CD8-positive, alpha-beta memory T cell (primary cell): ENCODE results near the gene RPA3. TPM values are rescaled to one million over a fixed set of nuclear protein-coding genes. Genes with fewer than 3 reads are reported as not detected.

Experiments used
- CTCF ChIA-PET: fragments of 350-600 bp; sonication (Branson Sonifier 250); formaldehyde crosslinking; loops from one replicate; lab custom pipeline; 2021; ENCODE audit warnings: antibody characterized with exemption; lab: Charles Lee
- POLR2A ChIA-PET: fragments of 350-600 bp; sonication (Branson Sonifier 250); formaldehyde crosslinking; loops from one replicate; lab custom pipeline; 2021; ENCODE audit warnings: antibody characterized with exemption; lab: Charles Lee
- DNase-seq, 5 donors: peaks; one replicate each; pipeline versions ENCODE4 v3.0.0 to v3.0.0-alpha.2; 2020 to 2022; ENCODE audit warnings: mixed read lengths in 1 of 5
- H3K27ac ChIP-seq: one replicate; pipeline ENCODE4 v1.7.0; 2013; ENCODE audit warnings: low read depth, mild to moderate bottlenecking, low read length, moderate library complexity
- H3K27me3 ChIP-seq: 2 replicates; pipeline ENCODE4 v1.7.0; 2013; ENCODE audit warnings: low read length, mild to moderate bottlenecking; ENCODE audit not compliant: insufficient read depth, poor library complexity, severe bottlenecking
- H3K36me3 ChIP-seq: 2 replicates; pipeline ENCODE4 v1.7.0; 2013; ENCODE audit warnings: mild to moderate bottlenecking, low read length, moderate library complexity; ENCODE audit not compliant: insufficient read depth
- H3K4me1 ChIP-seq: 2 replicates; pipeline ENCODE4 v1.7.0; 2013; ENCODE audit warnings: mild to moderate bottlenecking, low read length, moderate library complexity; ENCODE audit not compliant: insufficient read depth
- H3K4me3 ChIP-seq: 2 replicates; pipeline ENCODE4 v1.7.0; 2013; ENCODE audit warnings: mild to moderate bottlenecking, low read length
- H3K9me3 ChIP-seq: 2 replicates; pipeline ENCODE4 v1.7.0; 2013; ENCODE audit warnings: mild to moderate bottlenecking, low read length
- H3K27ac Mint-ChIP-seq, 8 donors: one replicate each; pipeline ENCODE4 v1.8.0; 2020 to 2021; ENCODE audit warnings: mixed read lengths in 8 of 8, mild to moderate bottlenecking in 6 of 8, inconsistent platforms in 3 of 8, moderate library complexity in 3 of 8
- H3K27me3 Mint-ChIP-seq, 2 donors: one replicate each; pipeline ENCODE4 v1.8.0; 2020 to 2021; ENCODE audit warnings: mixed read lengths in 2 of 2, mild to moderate bottlenecking in 1 of 2, moderate library complexity in 1 of 2
- H3K36me3 Mint-ChIP-seq, 3 donors: one replicate each; pipeline ENCODE4 v1.8.0; 2020 to 2021; ENCODE audit warnings: mixed read lengths in 3 of 3, inconsistent platforms in 1 of 3, mild to moderate bottlenecking in 1 of 3
- H3K4me1 Mint-ChIP-seq, 3 donors: one replicate each; pipeline ENCODE4 v1.8.0; 2020 to 2021; ENCODE audit warnings: mixed read lengths in 3 of 3, inconsistent platforms in 1 of 3, mild to moderate bottlenecking in 1 of 3
- H3K4me3 Mint-ChIP-seq, 7 donors: one replicate each; pipeline ENCODE4 v1.8.0; 2020 to 2021; ENCODE audit warnings: mixed read lengths in 7 of 7, mild to moderate bottlenecking in 6 of 7, moderate library complexity in 4 of 7, inconsistent platforms in 2 of 7
- H3K9me3 Mint-ChIP-seq, 5 donors: one replicate each; pipeline ENCODE4 v1.8.0; 2020 to 2022; ENCODE audit warnings: mixed read lengths in 5 of 5, mild to moderate bottlenecking in 3 of 5, moderate library complexity in 2 of 5, inconsistent platforms in 1 of 5
- polyA plus RNA-seq: library from polyadenylated mRNA; unstranded; fragments of 300-500 nt; fragmentation: Illumina TruSeq; gene quantifications from one replicate; pipeline ENCODE4 v1.2.3, GENCODE V29; 2021
- total RNA-seq, 2 experiments: library from RNA; stranded (reverse); gene quantifications; one replicate each; pipeline ENCODE4 v1.2.3, GENCODE V29; 2021

Gene RPA3
- total and polyA plus RNA-seq, 3 experiments from 2014 or later, result 94.9 to 149 (median 145) TPM

- Histone ChIP-seq H3K4me3 (no peak overlapping the region), H3K27ac (no peak overlapping the region), H3K36me3 (no peaks in the 10 kb centered on the region), H3K4me1 (peaks cover 8% of the 10 kb centered on the region), H3K27me3 (no peaks in the 10 kb centered on the region), H3K9me3 (no peaks in the 10 kb centered on the region)
- H3K27ac Mint-ChIP-seq, result peak overlapping the region in 1 of 8 donors; percentile 66
- no peak overlapping the region for H3K4me3 Mint-ChIP-seq
- POLR2A ChIA-PET, result no interaction called here
- peaks cover 9 to 14% (median 13%) of the 10 kb centered on the region in 3 donors for H3K4me1 Mint-ChIP-seq
- H3K36me3 Mint-ChIP-seq, result peaks cover 1 to 7% (median 2%) of the 10 kb centered on the region in 3 donors
- H3K9me3 Mint-ChIP-seq, result no peaks in the 10 kb centered on the region
- H3K27me3 Mint-ChIP-seq, result no peaks in the 10 kb centered on the region
- DNase-seq, result no peak
- CTCF ChIA-PET, result no interaction called here
These were observed 38.2 kb upstream of the RPA3 start for GRCh38 chr7:7756577-7756976.

GRCh38 chr7:7751243-7752092 is 33.1 kb upstream of the RPA3 start:
- no peak overlapping the region for H3K27ac ChIP-seq
- CTCF ChIA-PET, result interaction anchor here (1.3 kb wide), 1 partner anchor 10 kb away, joined by 5 read pairs; no protein-coding TSS in a partner anchor
- Mint-ChIP-seq H3K9me3 (no peaks in the 10 kb centered on the region), H3K27ac (no peak overlapping the region), H3K4me3 (no peak overlapping the region), H3K27me3 (no peaks in the 10 kb centered on the region), H3K36me3 (peaks cover 1 to 7% (median 2%) of the 10 kb centered on the region in 3 donors), H3K4me1 (peaks cover 3 to 15% (median 11%) of the 10 kb centered on the region in 3 donors)
- POLR2A ChIA-PET, result no interaction called here
- no peaks in the 10 kb centered on the region for H3K36me3 ChIP-seq
- H3K4me1 ChIP-seq, result no peaks in the 10 kb centered on the region
- H3K4me3 ChIP-seq, result no peak overlapping the region
- no peak for DNase-seq
- no peaks in the 10 kb centered on the region for H3K9me3 ChIP-seq
- H3K27me3 ChIP-seq, result no peaks in the 10 kb centered on the region

GRCh38 chr7:7750571-7751242 is 32.3 kb upstream of the RPA3 start:
- Histone ChIP-seq H3K4me3 (no peak overlapping the region), H3K27ac (no peak overlapping the region), H3K27me3 (no peaks in the 10 kb centered on the region), H3K4me1 (no peaks in the 10 kb centered on the region), H3K9me3 (no peaks in the 10 kb centered on the region), H3K36me3 (no peaks in the 10 kb centered on the region)
- CTCF ChIA-PET, result interaction anchor here (1.3 kb wide), 1 partner anchor 10 kb away, joined by 5 read pairs; no protein-coding TSS in a partner anchor
- peaks cover 1 to 7% (median 2%) of the 10 kb centered on the region in 3 donors for H3K36me3 Mint-ChIP-seq
- H3K4me1 Mint-ChIP-seq, result peaks cover 3 to 15% (median 14%) of the 10 kb centered on the region in 3 donors
- H3K4me3 Mint-ChIP-seq, result no peak overlapping the region
- H3K9me3 Mint-ChIP-seq, result no peaks in the 10 kb centered on the region
- H3K27ac Mint-ChIP-seq, result no peak overlapping the region
- POLR2A ChIA-PET, result no interaction called here
- no peaks in the 10 kb centered on the region for H3K27me3 Mint-ChIP-seq
- DNase-seq, result no peak

DNA sequence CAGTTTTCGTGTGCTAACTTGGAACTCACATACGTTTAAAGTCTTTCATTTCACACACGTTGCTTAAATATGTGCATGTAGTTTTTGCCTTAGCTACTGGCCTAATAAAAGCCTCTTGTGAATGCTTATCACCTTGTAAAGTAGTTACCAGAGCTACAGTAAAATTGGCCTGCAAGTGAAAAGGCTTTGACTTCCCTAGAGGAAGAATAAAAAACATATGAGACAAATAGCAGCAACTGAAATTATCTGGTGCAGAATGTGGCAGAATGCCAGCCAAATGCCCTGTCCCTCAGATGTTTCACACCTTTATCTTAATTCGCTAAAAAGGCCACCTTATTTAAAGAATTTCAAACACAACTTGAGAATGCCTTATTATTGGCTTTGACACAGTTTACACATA is 28.1 kb upstream of the RPA3 start:
- ChIA-PET CTCF (interaction anchor here (0.9 kb wide), 1 partner anchor 12 kb away, joined by 3 read pairs; no protein-coding TSS in a partner anchor), POLR2A (no interaction called here)
- H3K4me1 ChIP-seq, result no peaks in the 10 kb centered on the region
- no peak overlapping the region for H3K4me3 ChIP-seq
- no peaks in the 10 kb centered on the region for H3K27me3 ChIP-seq
- Mint-ChIP-seq H3K36me3 (peaks cover 0 to 6% (median 3%) of the 10 kb centered on the region in 3 donors), H3K4me3 (no peak overlapping the region), H3K27ac (no peak overlapping the region), H3K9me3 (no peaks in the 10 kb centered on the region), H3K4me1 (peaks cover 3 to 20% (median 11%) of the 10 kb centered on the region in 3 donors), H3K27me3 (no peaks in the 10 kb centered on the region)
- H3K9me3 ChIP-seq, result no peaks in the 10 kb centered on the region
- H3K27ac ChIP-seq, result no peak overlapping the region
- DNase-seq, result no peak
- H3K36me3 ChIP-seq, result no peaks in the 10 kb centered on the region

DNA sequence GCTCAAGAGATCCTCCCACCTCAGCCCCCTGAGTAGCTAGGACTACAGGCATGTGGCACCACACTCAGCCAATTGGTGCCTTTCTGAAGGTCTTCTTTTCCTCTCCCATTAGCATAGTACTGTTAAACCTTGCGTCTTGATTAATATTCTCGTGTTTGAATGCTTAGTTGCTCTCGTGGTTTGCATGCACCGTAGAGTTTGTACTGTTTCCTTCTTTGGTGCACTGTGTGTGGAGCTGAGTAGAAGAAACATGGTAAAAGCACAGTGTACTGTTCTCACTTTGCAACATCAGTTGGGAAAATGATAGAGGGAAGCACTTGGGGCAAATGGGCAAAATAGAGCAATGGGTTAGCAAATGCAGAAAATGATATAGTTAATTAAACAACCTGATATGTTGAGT is 27.6 kb upstream of the RPA3 start:
- Mint-ChIP-seq H3K4me1 (peaks cover 1 to 17% (median 8%) of the 10 kb centered on the region in 3 donors), H3K9me3 (no peaks in the 10 kb centered on the region), H3K4me3 (no peak overlapping the region), H3K27ac (peak overlapping the region in 1 of 8 donors; percentile 4), H3K27me3 (no peaks in the 10 kb centered on the region), H3K36me3 (peaks cover 0 to 6% (median 3%) of the 10 kb centered on the region in 3 donors)
- ChIA-PET POLR2A (no interaction called here), CTCF (interaction anchor here (0.9 kb wide), 1 partner anchor 11 kb away, joined by 3 read pairs; no protein-coding TSS in a partner anchor)
- H3K27ac ChIP-seq, result no peak overlapping the region
- H3K36me3 ChIP-seq, result no peaks in the 10 kb centered on the region
- H3K4me3 ChIP-seq, result no peak overlapping the region
- no peak for DNase-seq
- no peaks in the 10 kb centered on the region for H3K27me3 ChIP-seq
- no peaks in the 10 kb centered on the region for H3K4me1 ChIP-seq
- no peaks in the 10 kb centered on the region for H3K9me3 ChIP-seq

DNA sequence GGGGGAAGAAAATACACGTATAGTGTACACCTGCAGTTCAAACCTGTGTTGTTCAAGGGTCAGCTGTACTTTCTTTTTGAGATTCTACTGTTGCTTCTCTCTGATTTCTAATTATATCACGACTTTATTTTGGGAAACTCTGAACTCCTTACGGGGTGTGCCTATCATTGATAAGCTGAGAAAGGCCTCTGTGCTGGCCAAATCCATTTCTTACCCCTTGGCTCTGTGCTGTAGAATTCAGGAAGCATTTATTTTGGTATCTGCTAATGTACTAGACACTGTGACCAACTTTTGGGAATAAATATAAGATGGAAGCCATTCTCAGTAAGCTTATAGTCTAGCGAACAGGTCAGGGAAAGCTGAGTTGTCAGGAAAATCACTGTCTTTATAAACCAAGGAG is 26.9 kb upstream of the RPA3 start:
- CTCF ChIA-PET, result no interaction called here
- POLR2A ChIA-PET, result no interaction called here

DNA sequence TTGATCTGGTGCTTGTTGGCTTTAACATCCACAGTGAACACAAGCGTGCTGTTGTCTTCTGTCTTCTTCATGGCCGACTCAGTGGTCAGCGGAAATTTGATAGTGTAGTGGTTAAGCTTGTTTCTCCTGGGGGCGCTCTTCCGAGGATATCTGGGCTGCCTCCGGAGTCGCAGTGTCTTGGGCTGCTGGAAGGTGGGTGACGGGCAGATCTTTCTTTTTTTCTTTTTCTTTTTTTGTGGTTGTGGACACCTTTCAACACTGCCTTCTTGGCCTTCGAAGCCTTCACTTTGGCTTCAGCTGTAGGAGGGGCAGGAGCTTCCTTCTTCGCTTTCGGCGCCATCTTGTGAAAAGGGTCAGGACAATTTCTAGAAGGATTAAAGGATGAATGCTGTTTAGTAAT is 23.8 kb upstream of the RPA3 start:
- no peaks in the 10 kb centered on the region for H3K9me3 Mint-ChIP-seq
- Histone ChIP-seq H3K4me1 (no peaks in the 10 kb centered on the region), H3K27me3 (no peaks in the 10 kb centered on the region), H3K36me3 (no peaks in the 10 kb centered on the region), H3K4me3 (no peak overlapping the region), H3K27ac (no peak overlapping the region), H3K9me3 (no peaks in the 10 kb centered on the region)
- POLR2A ChIA-PET, result no interaction called here
- H3K27me3 Mint-ChIP-seq, result no peaks in the 10 kb centered on the region
- H3K36me3 Mint-ChIP-seq, result peaks cover 0 to 6% (median 3%) of the 10 kb centered on the region in 3 donors
- H3K4me1 Mint-ChIP-seq, result peaks cover 19 to 44% (median 27%) of the 10 kb centered on the region in 3 donors
- no peak for DNase-seq
- peak overlapping the region in 1 of 8 donors; percentile 58 for H3K27ac Mint-ChIP-seq
- CTCF ChIA-PET, result no interaction called here
- H3K4me3 Mint-ChIP-seq, result peak overlapping the region in 1 of 7 donors; percentile 34

More for the DNA sequence above, 26.9 kb upstream of the RPA3 start:
- H3K36me3 ChIP-seq, result no peaks in the 10 kb centered on the region
- Mint-ChIP-seq H3K27ac (no peak overlapping the region), H3K9me3 (no peaks in the 10 kb centered on the region), H3K4me1 (peaks cover under 1 to 16% (median 8%) of the 10 kb centered on the region in 3 donors), H3K4me3 (no peak overlapping the region), H3K27me3 (no peaks in the 10 kb centered on the region), H3K36me3 (peaks cover 0 to 6% (median 3%) of the 10 kb centered on the region in 3 donors)
- H3K9me3 ChIP-seq, result no peaks in the 10 kb centered on the region
- no peaks in the 10 kb centered on the region for H3K27me3 ChIP-seq
- DNase-seq, result no peak
- H3K4me1 ChIP-seq, result no peaks in the 10 kb centered on the region
- H3K27ac ChIP-seq, result no peak overlapping the region
- no peak overlapping the region for H3K4me3 ChIP-seq

GRCh38 chr7:7740037-7740355 is 21.6 kb upstream of the RPA3 start:
- H3K27ac ChIP-seq, result no peak overlapping the region
- H3K27me3 ChIP-seq, result no peaks in the 10 kb centered on the region
- no peak overlapping the region for H3K4me3 ChIP-seq
- H3K9me3 Mint-ChIP-seq, result no peaks in the 10 kb centered on the region
- ChIA-PET CTCF (no interaction called here), POLR2A (no interaction called here)
- no peak for DNase-seq
- peak overlapping the region in 1 of 7 donors; percentile 32 for H3K4me3 Mint-ChIP-seq
- H3K4me1 Mint-ChIP-seq, result peaks cover 19 to 39% (median 27%) of the 10 kb centered on the region in 3 donors
- no peaks in the 10 kb centered on the region for H3K36me3 ChIP-seq
- H3K27me3 Mint-ChIP-seq, result no peaks in the 10 kb centered on the region
- H3K36me3 Mint-ChIP-seq, result peaks cover 0 to 6% (median 3%) of the 10 kb centered on the region in 3 donors
- H3K9me3 ChIP-seq, result no peaks in the 10 kb centered on the region
- H3K27ac Mint-ChIP-seq, result peak overlapping the region in 5 of 8 donors; percentile 4 to 86 (median 73)
- no peaks in the 10 kb centered on the region for H3K4me1 ChIP-seq
